Uterus (tissue), 4 donors: ENCODE data around the gene ARAF. TPM values are rescaled to one million over a fixed set of nuclear protein-coding genes. Genes with fewer than 3 reads are reported as not detected.
A peak's percentile ranks its signal among the peaks of the same experiment; 100 is the strongest.

Source experiments
- DNase-seq, 2 donors: peaks; one replicate each; pipeline ENCODE4 v3.0.0-alpha.2; 2019 to 2020
- H3K27ac ChIP-seq, 2 donors: fragments of 200-600 bp; sonication (generic); 1 replicate in 1 of 2; 2 replicates in 1 of 2; pipeline ENCODE4 v1.5.1; 2016 to 2018
- H3K27me3 ChIP-seq, 2 donors: fragments of 200-600 bp; sonication (generic); one replicate each; pipeline ENCODE4 v1.5.1; 2018 to 2019; ENCODE audit warnings: control low read depth in 1 of 2
- H3K36me3 ChIP-seq, 2 donors: fragments of 200-600 bp; sonication (generic); one replicate each; pipeline ENCODE4 v1.5.1; 2019; ENCODE audit warnings: control low read depth in 1 of 2
- H3K4me1 ChIP-seq, 2 donors: fragments of 200-600 bp; sonication (generic); one replicate each; pipeline ENCODE4 v1.5.1; 2018 to 2019; ENCODE audit warnings: control low read depth in 1 of 2
- H3K4me3 ChIP-seq, 2 donors: fragments of 200-600 bp; sonication (generic); 1 replicate in 1 of 2; 2 replicates in 1 of 2; pipeline ENCODE4 v1.5.1; 2018 to 2019; ENCODE audit warnings: mild to moderate bottlenecking in 1 of 2
- H3K9me3 ChIP-seq, 2 donors: fragments of 200-600 bp; sonication (generic); one replicate each; pipeline ENCODE4 v1.5.1; 2019; ENCODE audit warnings: control low read depth in 1 of 2
- CTCF ChIP-seq, 4 experiments: fragments of 200-600 bp in 2 of 4; fragments of 450-650 bp in 2 of 4; sonication (generic) in 2 of 4; IDR thresholded peaks; one replicate each; pipeline ENCODE4 v1.5.1; 2016 to 2019; ENCODE audit warnings: antibody characterized with exemption in 4 of 4, mild to moderate bottlenecking in 2 of 4, moderate library complexity in 1 of 4
- POLR2A ChIP-seq, 2 donors: fragments of 450-650 bp; IDR thresholded peaks; one replicate each; pipeline ENCODE4 v1.6.1; 2016; ENCODE audit warnings: antibody characterized with exemption in 2 of 2, mild to moderate bottlenecking in 1 of 2, moderate library complexity in 1 of 2
- intact Hi-C: fragments of 100-400 bp; cut with DNase I; formaldehyde crosslinking; loops from one replicate; pipeline ENCODE4 v1.15.1; 2023; ENCODE audit warnings: low total_unique reads
- total RNA-seq, 4 donors: library from RNA; depleted of rRNA in 3 of 4; stranded (reverse); fragments of >200 nt in 3 of 4; gene quantifications; one replicate each; pipeline versions ENCODE4 v1.1.0 to v1.2.4, GENCODE V29; 2014 to 2023
- donor health status: DM: yes; HTN: yes; CAD: no.

The ARAF gene
- total RNA-seq, 4 donors from 2014 or later, result 5.6 to 65.6 (median 17.6) TPM

DNA sequence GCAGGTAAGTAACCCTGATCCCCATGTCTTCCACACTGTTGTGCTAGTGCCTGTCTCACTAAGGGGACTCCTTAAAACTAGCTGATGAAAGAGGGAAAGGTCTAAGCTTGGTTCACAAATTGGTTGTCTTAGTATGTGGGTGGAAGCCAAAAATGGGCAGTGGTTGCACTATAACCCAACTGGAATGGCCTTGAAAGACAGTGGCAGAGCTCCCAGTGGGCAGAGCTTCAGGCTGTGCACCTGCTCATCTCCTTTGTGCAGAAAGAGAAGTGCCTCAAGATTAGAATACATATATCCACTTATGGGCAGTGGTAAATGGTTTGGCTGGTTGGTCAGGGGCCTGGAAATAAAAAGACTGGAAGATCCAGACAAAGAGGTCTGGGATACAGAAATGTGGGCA is 51.4 kb downstream of the ARAF start:
- Histone ChIP-seq H3K27ac (no peak overlapping the region), H3K9me3 (no peaks in the 10 kb centered on the region), H3K4me3 (no peak overlapping the region), H3K4me1 (no peaks in the 10 kb centered on the region), H3K27me3 (no peaks in the 10 kb centered on the region), H3K36me3 (no peaks in the 10 kb centered on the region)
- intact Hi-C loops, result no loop called here
- no peak for TF ChIP-seq CTCF (IDR thresholded peaks at IDR 0.05)
- TF ChIP-seq POLR2A (IDR thresholded peaks at IDR 0.05), result no peak
- no peak for DNase-seq

DNA sequence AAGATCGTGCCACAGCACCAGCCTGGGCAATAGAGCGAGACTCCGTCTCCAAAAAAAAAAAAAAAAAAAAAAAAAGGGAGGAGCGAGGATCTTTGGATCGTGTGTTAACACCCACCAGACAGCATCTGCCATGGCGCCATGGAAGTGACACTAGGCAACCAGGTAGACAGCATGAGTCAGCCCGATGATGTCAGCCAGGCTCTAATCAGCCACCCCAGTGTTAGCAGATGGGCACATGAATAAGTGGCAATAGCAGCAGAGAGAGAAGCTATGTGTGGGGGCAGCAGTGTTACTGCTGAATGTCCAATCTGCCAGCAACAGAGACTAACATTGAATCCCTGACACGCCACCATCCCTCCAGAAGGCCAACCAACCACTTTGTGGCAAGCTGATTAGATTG is 52.1 kb downstream of the ARAF start:
- intact Hi-C loops, result no loop called here
- no peak for DNase-seq
- Histone ChIP-seq H3K27ac (no peak overlapping the region), H3K27me3 (no peaks in the 10 kb centered on the region), H3K36me3 (no peaks in the 10 kb centered on the region), H3K9me3 (no peaks in the 10 kb centered on the region), H3K4me1 (no peaks in the 10 kb centered on the region), H3K4me3 (no peak overlapping the region)
- no peak for TF ChIP-seq CTCF (IDR thresholded peaks at IDR 0.05)
- TF ChIP-seq POLR2A (IDR thresholded peaks at IDR 0.05), result no peak

GRCh38 chrX:47614618-47615017 is 53.6 kb downstream of the ARAF start:
- no peaks in the 10 kb centered on the region for H3K36me3 ChIP-seq
- no peaks in the 10 kb centered on the region for H3K27me3 ChIP-seq
- no peak for DNase-seq
- H3K4me1 ChIP-seq, result no peaks in the 10 kb centered on the region
- H3K4me3 ChIP-seq, result no peak overlapping the region
- intact Hi-C loops, result no loop called here
- H3K27ac ChIP-seq, result no peak overlapping the region
- no peak for TF ChIP-seq CTCF (IDR thresholded peaks at IDR 0.05)
- no peak for TF ChIP-seq POLR2A (IDR thresholded peaks at IDR 0.05)
- H3K9me3 ChIP-seq, result no peaks in the 10 kb centered on the region

GRCh38 chrX:47618923-47619485 is 58.0 kb downstream of the ARAF start:
- Histone ChIP-seq H3K4me1 (no peaks in the 10 kb centered on the region), H3K27ac (no peak overlapping the region), H3K9me3 (no peaks in the 10 kb centered on the region), H3K27me3 (no peaks in the 10 kb centered on the region), H3K4me3 (no peak overlapping the region), H3K36me3 (no peaks in the 10 kb centered on the region)
- TF ChIP-seq CTCF (IDR thresholded peaks at IDR 0.05), result no peak
- no peak for TF ChIP-seq POLR2A (IDR thresholded peaks at IDR 0.05)
- intact Hi-C loops, result no loop called here
- DNase-seq, result no peak

- Histone ChIP-seq H3K4me1 (no peaks in the 10 kb centered on the region), H3K27me3 (no peaks in the 10 kb centered on the region), H3K9me3 (no peaks in the 10 kb centered on the region), H3K4me3 (no peak within 1 kb of the TSS), H3K27ac (no peak within 1 kb of the TSS), H3K36me3 (no peaks in the 10 kb centered on the region)
- DNase-seq, result peak; percentile 69 to 79
- intact Hi-C loops, result no loop called here
- TF ChIP-seq POLR2A (IDR thresholded peaks at IDR 0.05) (no peak), CTCF (IDR thresholded peaks at IDR 0.05) (peak in 3 of 4 experiments; percentile 37 to 59 (median 50))
These were observed 58.7 kb downstream of the ARAF start, which contains the start of gene SYN1 for GRCh38 chrX:47619486-47620302. TSS of gene SYN1 (minus strand) at chrX:47619857. CDS start at chrX:47619728, 129 bp downstream.
